GM12872 (cell line): ENCODE measurements around the gene CAMK2N2.

Source experiments
- TF ChIP-seq, protein P1 (sequence below): IDR thresholded peaks from 3 replicates; pipeline ENCODE4 v1.5.1; 2011; ENCODE audit warnings: low read depth, mild to moderate bottlenecking, low read length, moderate library complexity; ENCODE audit not compliant: insufficient read depth

CAMK2N2 gene

DNA sequence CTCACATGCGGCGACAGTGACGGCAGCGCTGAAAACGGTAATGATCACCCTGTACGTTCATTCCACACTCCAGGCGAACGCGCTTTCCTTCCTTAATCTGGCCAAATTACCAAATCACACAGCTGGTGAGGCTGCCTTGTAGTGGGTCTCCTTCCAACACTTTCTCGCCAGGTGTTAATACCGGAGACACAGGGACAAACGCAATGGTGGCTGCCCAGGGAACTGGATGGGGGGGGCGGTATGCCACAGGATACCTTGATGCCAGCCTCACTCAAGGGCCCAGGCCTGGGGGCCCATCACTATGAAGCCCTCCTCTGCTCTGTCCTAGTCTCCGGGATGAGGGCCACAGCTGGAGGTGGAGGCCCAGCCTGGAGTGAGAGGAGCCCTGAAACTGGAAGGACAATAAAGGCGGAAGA lies 1.4 kb upstream of the CAMK2N2 start:
- TF ChIP-seq, protein P1, sequence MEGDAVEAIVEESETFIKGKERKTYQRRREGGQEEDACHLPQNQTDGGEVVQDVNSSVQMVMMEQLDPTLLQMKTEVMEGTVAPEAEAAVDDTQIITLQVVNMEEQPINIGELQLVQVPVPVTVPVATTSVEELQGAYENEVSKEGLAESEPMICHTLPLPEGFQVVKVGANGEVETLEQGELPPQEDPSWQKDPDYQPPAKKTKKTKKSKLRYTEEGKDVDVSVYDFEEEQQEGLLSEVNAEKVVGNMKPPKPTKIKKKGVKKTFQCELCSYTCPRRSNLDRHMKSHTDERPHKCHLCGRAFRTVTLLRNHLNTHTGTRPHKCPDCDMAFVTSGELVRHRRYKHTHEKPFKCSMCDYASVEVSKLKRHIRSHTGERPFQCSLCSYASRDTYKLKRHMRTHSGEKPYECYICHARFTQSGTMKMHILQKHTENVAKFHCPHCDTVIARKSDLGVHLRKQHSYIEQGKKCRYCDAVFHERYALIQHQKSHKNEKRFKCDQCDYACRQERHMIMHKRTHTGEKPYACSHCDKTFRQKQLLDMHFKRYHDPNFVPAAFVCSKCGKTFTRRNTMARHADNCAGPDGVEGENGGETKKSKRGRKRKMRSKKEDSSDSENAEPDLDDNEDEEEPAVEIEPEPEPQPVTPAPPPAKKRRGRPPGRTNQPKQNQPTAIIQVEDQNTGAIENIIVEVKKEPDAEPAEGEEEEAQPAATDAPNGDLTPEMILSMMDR, result no peak

DNA sequence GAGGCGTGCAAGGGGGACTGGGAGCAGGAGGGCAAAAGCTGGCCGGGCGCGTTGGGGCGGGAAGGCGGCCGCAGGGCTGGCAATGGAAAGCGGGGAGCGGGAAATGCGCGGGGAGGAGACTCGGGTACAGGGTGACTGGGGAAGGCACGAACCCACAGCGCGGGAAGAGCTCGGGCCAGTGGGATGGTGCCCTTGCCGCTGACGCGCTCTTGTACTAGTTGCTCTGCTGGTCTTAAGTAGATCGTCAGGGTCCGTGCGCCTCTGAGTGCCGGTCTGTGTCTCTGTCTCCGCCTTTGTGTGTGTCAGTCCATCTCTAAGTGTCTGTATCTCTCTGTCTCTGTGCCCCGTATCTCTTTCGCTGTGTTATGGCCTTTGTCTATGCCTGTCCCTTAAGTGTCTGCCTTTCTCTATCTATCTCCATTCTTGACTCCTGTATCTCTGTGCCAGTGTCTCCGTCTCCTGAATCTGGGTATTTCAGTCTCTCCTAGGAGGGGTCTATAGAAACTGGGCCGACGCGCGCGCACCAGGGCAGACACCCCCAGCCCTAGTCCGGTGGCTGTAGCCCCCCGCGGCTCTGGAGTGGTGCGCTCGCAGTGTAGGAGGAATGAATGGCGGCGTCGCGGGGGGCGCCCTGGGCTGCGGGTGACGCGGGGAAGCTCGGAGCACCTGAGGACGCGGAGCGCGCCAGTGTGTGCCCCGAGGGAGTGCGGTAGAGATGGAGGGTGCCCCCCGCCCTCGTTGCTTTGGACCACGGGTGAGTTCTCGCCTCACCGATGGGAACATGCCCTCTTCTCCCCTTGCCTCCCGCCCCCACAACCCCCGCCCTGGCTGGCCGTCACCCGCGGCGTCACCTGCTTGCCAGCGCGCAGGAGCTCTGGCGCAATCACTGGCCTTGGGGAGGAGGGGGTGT lies 756 bp upstream of the CAMK2N2 start:
- TF ChIP-seq, protein P1, result no peak

DNA sequence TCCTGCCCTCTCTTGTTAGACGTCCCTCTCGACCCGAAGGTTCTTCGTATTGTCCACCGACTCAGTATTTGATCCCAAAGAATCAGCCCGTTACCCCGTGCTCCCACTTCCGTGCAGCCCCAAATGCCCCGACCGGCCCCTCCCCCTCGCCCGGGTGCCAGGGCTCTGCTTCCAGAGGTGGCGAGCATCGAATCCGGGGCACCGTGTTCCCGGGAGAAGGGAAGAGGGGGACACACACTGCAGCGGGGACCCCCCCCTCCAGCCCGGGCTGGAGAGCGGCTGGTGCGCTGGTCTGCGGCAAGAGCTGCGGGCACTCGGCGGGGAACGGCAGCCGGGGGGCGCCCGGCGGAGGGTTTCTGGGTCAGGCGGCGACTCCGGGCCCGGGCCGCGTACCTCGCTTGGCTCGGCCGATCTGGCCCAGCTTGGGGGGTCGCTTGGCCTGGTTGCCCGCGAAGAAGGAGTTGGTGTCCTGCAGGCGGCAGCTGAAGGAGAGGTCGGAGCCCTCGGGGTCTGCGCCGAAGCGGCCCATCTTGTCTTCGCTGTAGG lies 556 bp downstream of the CAMK2N2 start:
- TF ChIP-seq, protein P1, result no peak

DNA sequence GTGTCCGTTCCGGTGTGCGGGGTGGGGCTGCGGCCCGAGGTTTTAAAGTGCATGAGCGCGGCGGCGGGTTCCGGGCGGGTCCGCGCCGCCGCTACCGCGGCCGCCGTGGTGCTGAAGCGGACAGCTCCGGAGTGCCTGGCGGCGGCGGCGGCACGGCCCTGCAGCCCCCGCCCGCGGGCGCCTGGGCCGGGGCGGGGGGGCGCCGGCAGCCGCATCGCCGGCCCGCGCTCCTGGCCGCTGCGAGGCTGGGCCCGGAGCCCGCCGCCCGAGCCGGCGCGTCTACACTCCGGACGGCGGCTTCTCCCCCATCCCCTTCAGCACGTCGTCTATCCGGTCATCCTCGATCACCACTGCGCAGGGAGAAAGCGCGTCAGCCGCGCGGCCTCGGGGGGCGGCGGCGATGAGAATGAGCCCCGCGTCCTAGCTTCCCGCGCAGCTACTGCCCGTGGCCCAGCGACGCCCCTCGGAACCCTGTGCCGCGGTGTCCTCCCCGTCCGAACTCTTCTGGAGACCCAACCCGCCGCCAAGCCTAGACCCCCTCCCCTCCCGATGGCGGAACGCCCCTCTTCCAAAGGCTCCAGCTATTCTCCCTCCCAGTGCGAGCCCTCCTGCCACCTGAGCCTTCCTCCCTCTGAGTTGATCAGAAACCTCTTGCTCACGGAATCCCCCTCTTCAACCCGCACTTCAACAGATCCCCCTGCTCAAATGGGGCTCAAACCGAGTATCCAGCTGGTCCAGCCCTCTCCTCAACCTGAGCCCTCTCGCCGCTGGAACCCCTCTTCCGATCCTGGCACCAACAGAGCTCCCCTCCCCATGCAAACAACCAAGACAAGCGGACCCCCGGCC lies 1.3 kb downstream of the CAMK2N2 start:
- TF ChIP-seq, protein P1, result no peak

DNA sequence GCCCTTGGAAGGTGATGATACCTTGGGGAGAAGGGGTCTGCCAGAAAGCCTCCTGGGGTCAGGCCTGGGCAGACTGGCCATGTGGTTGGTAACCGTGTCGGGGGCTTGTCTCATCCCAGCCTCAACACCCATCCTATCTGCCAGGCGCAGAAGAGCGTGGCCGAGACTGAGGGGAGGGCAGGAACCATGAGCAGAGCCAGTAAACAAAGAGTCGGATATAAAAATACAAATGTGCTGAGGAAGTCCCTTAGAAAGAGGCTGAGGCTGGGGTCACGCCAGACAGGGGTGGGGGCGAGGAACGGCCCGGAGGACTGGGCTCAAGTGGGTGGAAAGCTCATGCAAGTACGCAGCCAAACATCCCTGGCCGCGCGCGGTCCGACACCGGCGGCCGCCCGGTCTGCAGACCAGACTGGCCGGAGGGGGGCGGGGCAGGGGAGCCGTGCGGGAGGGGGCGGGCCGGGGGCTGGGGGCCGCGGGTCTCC lies 1.9 kb downstream of the CAMK2N2 start:
- TF ChIP-seq, protein P1, result no peak

DNA sequence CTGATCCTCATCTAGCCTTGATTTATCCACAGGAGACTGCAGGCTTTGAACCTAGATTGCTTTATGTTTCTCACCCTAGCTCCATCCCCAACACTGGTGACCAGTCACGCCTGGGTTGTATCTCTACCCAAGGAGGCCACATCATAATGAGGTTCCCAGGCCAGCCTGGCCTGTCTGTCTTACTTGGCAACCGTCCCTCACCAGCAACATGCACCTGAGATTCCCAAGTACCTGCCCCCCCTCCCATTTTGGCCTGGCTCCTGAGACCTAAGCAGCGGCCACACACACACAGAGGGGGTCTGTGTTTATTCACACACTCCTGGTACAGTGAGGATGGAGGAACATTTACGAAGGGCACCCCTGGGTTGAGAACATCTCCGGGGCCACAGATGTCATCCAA lies 2.4 kb downstream of the CAMK2N2 start:
- TF ChIP-seq, protein P1, result no peak

DNA sequence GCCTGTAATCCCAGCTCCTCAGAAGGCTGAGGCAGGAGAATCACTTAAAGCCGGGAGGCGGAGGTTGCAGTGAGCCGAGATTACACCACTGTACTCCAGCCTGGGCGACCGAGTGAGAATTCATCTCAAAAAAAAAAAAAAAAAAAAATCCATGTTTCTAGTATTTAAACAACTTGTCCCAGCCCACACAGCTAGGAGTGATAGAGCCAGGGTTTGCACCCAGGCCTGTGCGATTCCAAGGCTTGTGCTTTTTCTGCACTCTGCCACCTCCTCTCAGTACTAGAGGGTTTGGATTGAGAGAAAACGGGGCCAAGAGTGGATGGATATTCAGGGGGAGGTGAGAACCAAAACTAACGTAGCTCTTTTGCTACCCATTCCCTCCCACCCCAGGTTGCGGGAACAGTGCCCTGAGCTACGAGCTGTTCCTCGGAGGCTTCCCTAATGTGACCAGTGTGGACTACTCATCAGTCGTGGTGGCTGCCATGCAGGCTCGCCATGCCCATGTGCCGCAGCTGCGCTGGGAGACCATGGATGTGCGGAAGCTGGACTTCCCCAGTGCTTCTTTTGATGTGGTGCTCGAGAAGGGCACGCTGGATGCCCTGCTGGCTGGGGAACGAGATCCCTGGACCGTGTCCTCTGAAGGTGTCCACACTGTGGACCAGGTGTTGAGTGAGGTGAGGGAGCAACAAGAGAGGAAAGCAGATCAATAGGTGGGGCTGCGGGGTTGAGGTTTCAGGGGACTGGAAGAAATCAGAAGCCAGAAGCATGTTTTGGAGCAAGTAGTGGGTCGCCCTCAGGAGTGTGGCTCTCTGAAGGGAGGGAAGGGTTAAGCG lies 4.1 kb downstream of the CAMK2N2 start:
- TF ChIP-seq, protein P1, result no peak
